ENCODE results near the gene PXK. TPM values are rescaled to one million over a fixed set of nuclear protein-coding genes. Genes with fewer than 3 reads are reported as not detected.
A peak's percentile ranks its signal among the peaks of the same experiment; 100 is the strongest.
"Not testable (repeated sequence)": the region's sequence is repeated elsewhere in the genome, so short reads cannot be mapped to it uniquely, and the experiment has no call there.

Gene PXK
- 10 to 100 TPM; 63.8 to 67.8 TPM for total RNA-seq

GRCh38 chr3:58332575-58333188 is at the start of gene PXK:
Gene PXK, plus strand, starts transcription at chr3:58332892. Its CDS starts 97 bp downstream, at chr3:58332989.
- Mint-ChIP-seq H3K27me3 (no peaks in the 10 kb centered on the region), H3K9me3 (no peaks in the 10 kb centered on the region), H3K27ac (peak within 1 kb of the TSS; percentile 89 to 99), H3K4me1 (ENCODE audit: low read depth in 2 of 2) (peaks cover 26 to 41% of the 10 kb centered on the region in 2 donors), H3K4me3 (peak within 1 kb of the TSS; percentile 82), H3K36me3 (peaks cover 11% of the 10 kb centered on the region)
- ATAC-seq, result peak; percentile 92 to 93
- peak; percentile 91 for DNase-seq (ENCODE audit: low spot score)

GRCh38 chr3:58285334-58285733 is 47.4 kb upstream of the PXK start:
- H3K4me3 Mint-ChIP-seq, result no peak overlapping the region
- H3K27me3 Mint-ChIP-seq, result no peaks in the 10 kb centered on the region
- no peaks in the 10 kb centered on the region for H3K4me1 Mint-ChIP-seq (ENCODE audit: low read depth in 2 of 2)

GRCh38 chr3:58287354-58287753 is 45.3 kb upstream of the PXK start:
- Mint-ChIP-seq H3K4me3 (no peak overlapping the region), H3K36me3 (peaks cover 6% of the 10 kb centered on the region), H3K4me1 (ENCODE audit: low read depth in 2 of 2) (no peaks in the 10 kb centered on the region), H3K27me3 (no peaks in the 10 kb centered on the region), H3K27ac (no peak overlapping the region), H3K9me3 (no peaks in the 10 kb centered on the region)
- no peak for DNase-seq (ENCODE audit: low spot score)
- ATAC-seq, result no peak

More at GRCh38 chr3:58285334-58285733, 47.4 kb upstream of the PXK start:
- ATAC-seq (no peak), DNase-seq (ENCODE audit: low spot score) (no peak)
- Mint-ChIP-seq H3K27ac (no peak overlapping the region), H3K36me3 (peaks cover 6% of the 10 kb centered on the region), H3K9me3 (no peaks in the 10 kb centered on the region)

- Mint-ChIP-seq H3K27ac (no peak overlapping the region), H3K9me3 (no peaks in the 10 kb centered on the region), H3K4me1 (ENCODE audit: low read depth in 2 of 2) (peaks cover 0 to 2% of the 10 kb centered on the region in 2 donors), H3K4me3 (no peak overlapping the region), H3K36me3 (peaks cover 6% of the 10 kb centered on the region), H3K27me3 (no peaks in the 10 kb centered on the region)
- DNase-seq (ENCODE audit: low spot score), result no peak
- ATAC-seq, result no peak
These were observed 44.5 kb upstream of the PXK start for GRCh38 chr3:58288011-58288728.

GRCh38 chr3:58288964-58289613 is 43.6 kb upstream of the PXK start:
- H3K4me1 Mint-ChIP-seq (ENCODE audit: low read depth in 2 of 2); H3K36me3 Mint-ChIP-seq; H3K27ac Mint-ChIP-seq; H3K4me3 Mint-ChIP-seq; DNase-seq (ENCODE audit: low spot score); ATAC-seq; H3K9me3 Mint-ChIP-seq; H3K27me3 Mint-ChIP-seq: not testable (repeated sequence)

GRCh38 chr3:58290446-58290845 is 42.2 kb upstream of the PXK start:
- H3K4me1 Mint-ChIP-seq (ENCODE audit: low read depth in 2 of 2); H3K9me3 Mint-ChIP-seq; H3K4me3 Mint-ChIP-seq; H3K36me3 Mint-ChIP-seq; H3K27me3 Mint-ChIP-seq; ATAC-seq; H3K27ac Mint-ChIP-seq; DNase-seq (ENCODE audit: low spot score): not testable (repeated sequence)

- Mint-ChIP-seq H3K4me1 (ENCODE audit: low read depth in 2 of 2) (peaks cover 0 to 3% of the 10 kb centered on the region in 2 donors), H3K9me3 (no peaks in the 10 kb centered on the region), H3K27me3 (no peaks in the 10 kb centered on the region), H3K27ac (no peak overlapping the region), H3K36me3 (no peaks in the 10 kb centered on the region), H3K4me3 (no peak overlapping the region)
- no peak for DNase-seq (ENCODE audit: low spot score)
- no peak for ATAC-seq
These were observed 40.9 kb upstream of the PXK start for GRCh38 chr3:58291671-58292338.

- DNase-seq (ENCODE audit: low spot score), result no peak
- peak in 1 of 2 donors; percentile 52 for ATAC-seq
- Mint-ChIP-seq H3K9me3 (no peaks in the 10 kb centered on the region), H3K27ac (no peak overlapping the region), H3K4me1 (ENCODE audit: low read depth in 2 of 2) (peaks cover 0 to 3% of the 10 kb centered on the region in 2 donors), H3K4me3 (no peak overlapping the region), H3K36me3 (no peaks in the 10 kb centered on the region), H3K27me3 (no peaks in the 10 kb centered on the region)
These were observed 39.8 kb upstream of the PXK start for GRCh38 chr3:58292866-58293265.

- ATAC-seq (no peak), DNase-seq (ENCODE audit: low spot score) (no peak)
- peaks cover 0 to 3% of the 10 kb centered on the region in 2 donors for H3K4me1 Mint-ChIP-seq (ENCODE audit: low read depth in 2 of 2)
- no peaks in the 10 kb centered on the region for H3K9me3 Mint-ChIP-seq
- H3K4me3 Mint-ChIP-seq, result no peak overlapping the region
- H3K27me3 Mint-ChIP-seq, result peaks cover 0 to 3% of the 10 kb centered on the region in 2 donors
- no peak overlapping the region for H3K27ac Mint-ChIP-seq
- H3K36me3 Mint-ChIP-seq, result no peaks in the 10 kb centered on the region
These were observed 39.2 kb upstream of the PXK start for GRCh38 chr3:58293516-58293915.

- DNase-seq (ENCODE audit: low spot score), result no peak
- H3K27me3 Mint-ChIP-seq, result peaks cover 0 to 6% of the 10 kb centered on the region in 2 donors
- no peaks in the 10 kb centered on the region for H3K36me3 Mint-ChIP-seq
- no peak overlapping the region for H3K27ac Mint-ChIP-seq
- no peaks in the 10 kb centered on the region for H3K9me3 Mint-ChIP-seq
- no peak for ATAC-seq
- peaks cover 0 to 3% of the 10 kb centered on the region in 2 donors for H3K4me1 Mint-ChIP-seq (ENCODE audit: low read depth in 2 of 2)
- H3K4me3 Mint-ChIP-seq, result no peak overlapping the region
These were observed 36.4 kb upstream of the PXK start for GRCh38 chr3:58296269-58296668.

GRCh38 chr3:58296843-58297242 is 35.8 kb upstream of the PXK start:
- ATAC-seq (no peak), DNase-seq (ENCODE audit: low spot score) (no peak)
- Mint-ChIP-seq H3K27ac (no peak overlapping the region), H3K27me3 (peaks cover 0 to 7% of the 10 kb centered on the region in 2 donors), H3K9me3 (no peaks in the 10 kb centered on the region), H3K4me3 (no peak overlapping the region), H3K4me1 (ENCODE audit: low read depth in 2 of 2) (peaks cover 0 to 3% of the 10 kb centered on the region in 2 donors), H3K36me3 (no peaks in the 10 kb centered on the region)

GRCh38 chr3:58298190-58298589 is 34.5 kb upstream of the PXK start:
- no peak for ATAC-seq
- peaks cover 9 to 17% of the 10 kb centered on the region in 2 donors for H3K27me3 Mint-ChIP-seq
- H3K4me1 Mint-ChIP-seq (ENCODE audit: low read depth in 2 of 2), result peaks cover 0 to under 1% of the 10 kb centered on the region in 2 donors

GRCh38 chr3:58299075-58299474 is 33.6 kb upstream of the PXK start:
- H3K4me1 Mint-ChIP-seq (ENCODE audit: low read depth in 2 of 2), result no peaks in the 10 kb centered on the region
- H3K27me3 Mint-ChIP-seq, result peaks cover 9 to 17% of the 10 kb centered on the region in 2 donors
- no peak overlapping the region for H3K27ac Mint-ChIP-seq
- H3K36me3 Mint-ChIP-seq, result no peaks in the 10 kb centered on the region
- DNase-seq (ENCODE audit: low spot score) (no peak), ATAC-seq (no peak)
- no peak overlapping the region for H3K4me3 Mint-ChIP-seq
- no peaks in the 10 kb centered on the region for H3K9me3 Mint-ChIP-seq

More at GRCh38 chr3:58298190-58298589, 34.5 kb upstream of the PXK start:
- Mint-ChIP-seq H3K36me3 (no peaks in the 10 kb centered on the region), H3K9me3 (no peaks in the 10 kb centered on the region), H3K4me3 (no peak overlapping the region), H3K27ac (no peak overlapping the region)
- no peak for DNase-seq (ENCODE audit: low spot score)

Data from natural killer cell treated with Interleukin-12 subunit alpha and Interleukin-12 subunit beta and Interleukin-15 and Interleukin-18, amount 100 ng/mL, for 72 hours (primary cell).